ENCODE results near the gene DHPS.

Gene DHPS

GRCh38 chr19:12669270-12670158 lies 12.2 kb downstream of the DHPS start:
- TF ChIP-seq CTCF (IDR thresholded peaks at IDR 0.05) = no peak
- peak overlapping the region; percentile 75 for H2AFZ ChIP-seq

GRCh38 chr19:12668932-12669269 lies 12.8 kb downstream of the DHPS start:
- peak overlapping the region; percentile 100 for H3K4me2 ChIP-seq (ENCODE audit: low read length)
- no peaks in the 10 kb centered on the region for H3K36me3 ChIP-seq (ENCODE audit: control insufficient read depth, insufficient read depth, low read length)
- H3K4me1 ChIP-seq = peaks cover 10% of the 10 kb centered on the region
- H2AFZ ChIP-seq = peak overlapping the region; percentile 75
- H3K9me3 ChIP-seq (ENCODE audit: control insufficient read depth, low read length) = no peaks in the 10 kb centered on the region
- H3K9ac ChIP-seq = peak overlapping the region; percentile 24
- TF ChIP-seq CTCF (IDR thresholded peaks at IDR 0.05) = no peak
- H3K27ac ChIP-seq = peak overlapping the region; percentile 95
- peak overlapping the region; percentile 97 for H3K4me3 ChIP-seq (ENCODE audit: low read depth, low read length)
- H3K79me2 ChIP-seq = peaks cover 5% of the 10 kb centered on the region
- H3K27me3 ChIP-seq (ENCODE audit: control insufficient read depth, insufficient read depth, low read length) = no peaks in the 10 kb centered on the region

More at GRCh38 chr19:12669270-12670158, 12.2 kb downstream of the DHPS start:
- H3K4me3 ChIP-seq (ENCODE audit: low read depth, low read length) = peak overlapping the region; percentile 97
- H3K4me2 ChIP-seq (ENCODE audit: low read length) = peak overlapping the region; percentile 100
- peaks cover 5% of the 10 kb centered on the region for H3K79me2 ChIP-seq
- no peaks in the 10 kb centered on the region for H3K9me3 ChIP-seq (ENCODE audit: control insufficient read depth, low read length)
- H3K4me1 ChIP-seq = peaks cover 10% of the 10 kb centered on the region
- no peaks in the 10 kb centered on the region for H3K27me3 ChIP-seq (ENCODE audit: control insufficient read depth, insufficient read depth, low read length)
- peak overlapping the region; percentile 24 for H3K9ac ChIP-seq
- H3K36me3 ChIP-seq (ENCODE audit: control insufficient read depth, insufficient read depth, low read length) = no peaks in the 10 kb centered on the region
- peak overlapping the region; percentile 95 for H3K27ac ChIP-seq

- H3K36me3 ChIP-seq (ENCODE audit: control insufficient read depth, insufficient read depth, low read length) = no peaks in the 10 kb centered on the region
- no peak overlapping the region for H2AFZ ChIP-seq
- no peak overlapping the region for H3K9ac ChIP-seq
- peak overlapping the region; percentile 100 for H3K4me2 ChIP-seq (ENCODE audit: low read length)
- peak overlapping the region; percentile 95 for H3K27ac ChIP-seq
- H3K4me3 ChIP-seq (ENCODE audit: low read depth, low read length) = peak overlapping the region; percentile 97
- H3K27me3 ChIP-seq (ENCODE audit: control insufficient read depth, insufficient read depth, low read length) = no peaks in the 10 kb centered on the region
- TF ChIP-seq CTCF (IDR thresholded peaks at IDR 0.05) = no peak
- peaks cover 10% of the 10 kb centered on the region for H3K4me1 ChIP-seq
- peaks cover 5% of the 10 kb centered on the region for H3K79me2 ChIP-seq
- no peaks in the 10 kb centered on the region for H3K9me3 ChIP-seq (ENCODE audit: control insufficient read depth, low read length)
Measured at GRCh38 chr19:12668346-12668745, 13.3 kb downstream of the DHPS start.

GRCh38 chr19:12667731-12668302 lies 13.9 kb downstream of the DHPS start:
- Histone ChIP-seq H3K27me3 (ENCODE audit: control insufficient read depth, insufficient read depth, low read length) (no peaks in the 10 kb centered on the region), H3K4me2 (ENCODE audit: low read length) (peak overlapping the region; percentile 100), H3K4me1 (peaks cover 10% of the 10 kb centered on the region), H3K9me3 (ENCODE audit: control insufficient read depth, low read length) (no peaks in the 10 kb centered on the region), H3K4me3 (ENCODE audit: low read depth, low read length) (no peak overlapping the region), H2AFZ (no peak overlapping the region), H3K27ac (no peak overlapping the region), H3K9ac (no peak overlapping the region), H3K79me2 (peaks cover 5% of the 10 kb centered on the region), H3K36me3 (ENCODE audit: control insufficient read depth, insufficient read depth, low read length) (no peaks in the 10 kb centered on the region)
- no peak for TF ChIP-seq CTCF (IDR thresholded peaks at IDR 0.05)
